Activated naive CD8-positive, alpha-beta T cell treated with anti-CD3 and anti-CD28 coated beads for 36 hours (primary cell): ENCODE data around the gene ASMT. TPM values are rescaled to one million over a fixed set of nuclear protein-coding genes. Genes with fewer than 3 reads are reported as not detected.
"Not testable (repeated sequence)": the region's sequence is repeated elsewhere in the genome, so short reads cannot be mapped to it uniquely, and the experiment has no call there.

Experiments
- DNase-seq: peaks from one replicate; pipeline ENCODE4 v3.0.0; 2021
- H3K27ac Mint-ChIP-seq: one replicate; pipeline ENCODE4 v1.8.0; 2022; ENCODE audit warnings: mild to moderate bottlenecking, moderate library complexity, mixed read lengths
- H3K27me3 Mint-ChIP-seq: one replicate; pipeline ENCODE4 v1.8.0; 2022; ENCODE audit warnings: mild to moderate bottlenecking, mixed read lengths
- H3K36me3 Mint-ChIP-seq: one replicate; pipeline ENCODE4 v1.8.0; 2021; ENCODE audit warnings: mild to moderate bottlenecking, mixed read lengths
- H3K4me1 Mint-ChIP-seq: one replicate; pipeline ENCODE4 v1.8.0; 2021; ENCODE audit warnings: mixed read lengths
- H3K4me3 Mint-ChIP-seq: one replicate; pipeline ENCODE4 v1.8.0; 2022; ENCODE audit warnings: mild to moderate bottlenecking, moderate library complexity, mixed read lengths
- H3K9me3 Mint-ChIP-seq: one replicate; pipeline ENCODE4 v1.8.0; 2022; ENCODE audit warnings: mixed read lengths
- total RNA-seq, 2 experiments: library from RNA; stranded (reverse); gene quantifications; one replicate each; pipeline ENCODE4 v1.2.3, GENCODE V29; 2021

Gene ASMT
- total RNA-seq, 2 experiments from 2014 or later: 0.54 TPM; not detected in 1

GRCh38 chrX:1657367-1658070 is 42.7 kb downstream of the ASMT start:
- H3K27me3 Mint-ChIP-seq: no peaks in the 10 kb centered on the region
- H3K27ac Mint-ChIP-seq: peak overlapping the region; percentile 95
- peak overlapping the region; percentile 97 for H3K4me3 Mint-ChIP-seq
- peaks cover 2% of the 10 kb centered on the region for H3K9me3 Mint-ChIP-seq
- peaks cover 33% of the 10 kb centered on the region for H3K4me1 Mint-ChIP-seq
- peak; percentile 65 for DNase-seq
- H3K36me3 Mint-ChIP-seq: peaks cover 20% of the 10 kb centered on the region

- Mint-ChIP-seq H3K27ac (peak overlapping the region; percentile 95), H3K4me3 (peak overlapping the region; percentile 97), H3K9me3 (peaks cover 2% of the 10 kb centered on the region), H3K36me3 (peaks cover 21% of the 10 kb centered on the region), H3K4me1 (peaks cover 34% of the 10 kb centered on the region), H3K27me3 (no peaks in the 10 kb centered on the region)
- no peak for DNase-seq
Measured at GRCh38 chrX:1658071-1658491, 43.2 kb downstream of the ASMT start.

GRCh38 chrX:1659664-1660461 is 45.0 kb downstream of the ASMT start:
- H3K4me1 Mint-ChIP-seq: peaks cover 47% of the 10 kb centered on the region
- peaks cover 30% of the 10 kb centered on the region for H3K36me3 Mint-ChIP-seq
- no peaks in the 10 kb centered on the region for H3K27me3 Mint-ChIP-seq
- peaks cover 2% of the 10 kb centered on the region for H3K9me3 Mint-ChIP-seq
- DNase-seq: no peak
- H3K27ac Mint-ChIP-seq: peak overlapping the region; percentile 49
- peak overlapping the region; percentile 97 for H3K4me3 Mint-ChIP-seq

- Mint-ChIP-seq H3K36me3 (peaks cover 43% of the 10 kb centered on the region), H3K4me1 (peaks cover 53% of the 10 kb centered on the region), H3K4me3 (peak overlapping the region; percentile 89), H3K27ac (peak overlapping the region; percentile 95), H3K9me3 (peaks cover 6% of the 10 kb centered on the region), H3K27me3 (no peaks in the 10 kb centered on the region)
- peak; percentile 90 for DNase-seq
Measured at GRCh38 chrX:1661048-1661921, 46.4 kb downstream of the ASMT start.

GRCh38 chrX:1661922-1662221 is 47.0 kb downstream of the ASMT start:
- peaks cover 51% of the 10 kb centered on the region for H3K4me1 Mint-ChIP-seq
- H3K27ac Mint-ChIP-seq: peak overlapping the region; percentile 95
- no peaks in the 10 kb centered on the region for H3K27me3 Mint-ChIP-seq
- peak overlapping the region; percentile 89 for H3K4me3 Mint-ChIP-seq
- peaks cover 49% of the 10 kb centered on the region for H3K36me3 Mint-ChIP-seq
- peaks cover 6% of the 10 kb centered on the region for H3K9me3 Mint-ChIP-seq
- DNase-seq: no peak

GRCh38 chrX:1667566-1667965 is 52.7 kb downstream of the ASMT start:
- Mint-ChIP-seq H3K36me3 (peaks cover 48% of the 10 kb centered on the region), H3K27ac (no peak overlapping the region), H3K4me3 (no peak overlapping the region), H3K27me3 (no peaks in the 10 kb centered on the region), H3K9me3 (peaks cover 3% of the 10 kb centered on the region), H3K4me1 (peaks cover 25% of the 10 kb centered on the region)
- DNase-seq: no peak

- peaks cover 25% of the 10 kb centered on the region for H3K36me3 Mint-ChIP-seq
- H3K4me1 Mint-ChIP-seq: peaks cover 2% of the 10 kb centered on the region
- no peak overlapping the region for H3K4me3 Mint-ChIP-seq
- peak; percentile 20 for DNase-seq
- no peak overlapping the region for H3K27ac Mint-ChIP-seq
- H3K27me3 Mint-ChIP-seq: no peaks in the 10 kb centered on the region
- H3K9me3 Mint-ChIP-seq: peaks cover 2% of the 10 kb centered on the region
Measured at GRCh38 chrX:1673337-1673736, 58.5 kb downstream of the ASMT start.

- Mint-ChIP-seq H3K27me3 (no peaks in the 10 kb centered on the region), H3K4me3 (no peak overlapping the region), H3K27ac (no peak overlapping the region), H3K9me3 (peaks cover 19% of the 10 kb centered on the region), H3K4me1 (peaks cover 12% of the 10 kb centered on the region), H3K36me3 (peaks cover 45% of the 10 kb centered on the region)
- DNase-seq: no peak
Measured at GRCh38 chrX:1676866-1677265, 62.0 kb downstream of the ASMT start.

GRCh38 chrX:1679238-1679637 is 64.4 kb downstream of the ASMT start:
- Mint-ChIP-seq H3K4me1 (peaks cover 18% of the 10 kb centered on the region), H3K27ac (peak overlapping the region; percentile 74), H3K27me3 (no peaks in the 10 kb centered on the region), H3K36me3 (peaks cover 55% of the 10 kb centered on the region), H3K4me3 (no peak overlapping the region), H3K9me3 (peaks cover 28% of the 10 kb centered on the region)
- DNase-seq: peak; percentile 38

GRCh38 chrX:1681439-1681838 is 66.6 kb downstream of the ASMT start:
- Mint-ChIP-seq H3K36me3 (peaks cover 59% of the 10 kb centered on the region), H3K27me3 (no peaks in the 10 kb centered on the region), H3K4me1 (peaks cover 16% of the 10 kb centered on the region), H3K9me3 (peaks cover 30% of the 10 kb centered on the region), H3K4me3 (no peak overlapping the region), H3K27ac (peak overlapping the region; percentile 87)
- DNase-seq: no peak

- Mint-ChIP-seq H3K36me3 (peaks cover 57% of the 10 kb centered on the region), H3K4me1 (peaks cover 16% of the 10 kb centered on the region), H3K27ac (peak overlapping the region; percentile 87), H3K9me3 (peaks cover 30% of the 10 kb centered on the region), H3K4me3 (peak overlapping the region; percentile 53)
- DNase-seq, H3K27me3 Mint-ChIP-seq: not testable (repeated sequence)
Measured at GRCh38 chrX:1681856-1682255, 67.0 kb downstream of the ASMT start.

GRCh38 chrX:1682501-1682900 is 67.6 kb downstream of the ASMT start:
- H3K36me3 Mint-ChIP-seq: peaks cover 54% of the 10 kb centered on the region
- H3K27me3 Mint-ChIP-seq, DNase-seq: not testable (repeated sequence)
- peaks cover 30% of the 10 kb centered on the region for H3K9me3 Mint-ChIP-seq
- peak overlapping the region; percentile 87 for H3K27ac Mint-ChIP-seq
- peak overlapping the region; percentile 53 for H3K4me3 Mint-ChIP-seq
- H3K4me1 Mint-ChIP-seq: peaks cover 16% of the 10 kb centered on the region

GRCh38 chrX:1684883-1685282 is 70.0 kb downstream of the ASMT start:
- Mint-ChIP-seq H3K36me3 (peaks cover 43% of the 10 kb centered on the region), H3K9me3 (peaks cover 22% of the 10 kb centered on the region)
- DNase-seq, H3K27ac Mint-ChIP-seq, H3K4me1 Mint-ChIP-seq, H3K4me3 Mint-ChIP-seq, H3K27me3 Mint-ChIP-seq: not testable (repeated sequence)

- peaks cover 22% of the 10 kb centered on the region for H3K9me3 Mint-ChIP-seq
- not testable (repeated sequence) for H3K4me3 Mint-ChIP-seq, DNase-seq, H3K4me1 Mint-ChIP-seq, H3K27ac Mint-ChIP-seq, H3K27me3 Mint-ChIP-seq
- peaks cover 41% of the 10 kb centered on the region for H3K36me3 Mint-ChIP-seq
Measured at GRCh38 chrX:1685444-1685880, 70.6 kb downstream of the ASMT start.

- Mint-ChIP-seq H3K27ac (no peak overlapping the region), H3K36me3 (peaks cover 37% of the 10 kb centered on the region), H3K4me1 (peaks cover 5% of the 10 kb centered on the region), H3K27me3 (no peaks in the 10 kb centered on the region), H3K4me3 (no peak overlapping the region), H3K9me3 (peaks cover 18% of the 10 kb centered on the region)
- no peak for DNase-seq
Measured at GRCh38 chrX:1686642-1687041, 71.8 kb downstream of the ASMT start.
